ENCODE results near the gene ACOD1. TPM values are rescaled to one million over a fixed set of nuclear protein-coding genes. Genes with fewer than 3 reads are reported as not detected.
"Not testable (repeated sequence)": the region's sequence is repeated elsewhere in the genome, so short reads cannot be mapped to it uniquely, and the experiment has no call there.

The ACOD1 gene
- polyA plus RNA-seq, 12 donors: not detected

DNA sequence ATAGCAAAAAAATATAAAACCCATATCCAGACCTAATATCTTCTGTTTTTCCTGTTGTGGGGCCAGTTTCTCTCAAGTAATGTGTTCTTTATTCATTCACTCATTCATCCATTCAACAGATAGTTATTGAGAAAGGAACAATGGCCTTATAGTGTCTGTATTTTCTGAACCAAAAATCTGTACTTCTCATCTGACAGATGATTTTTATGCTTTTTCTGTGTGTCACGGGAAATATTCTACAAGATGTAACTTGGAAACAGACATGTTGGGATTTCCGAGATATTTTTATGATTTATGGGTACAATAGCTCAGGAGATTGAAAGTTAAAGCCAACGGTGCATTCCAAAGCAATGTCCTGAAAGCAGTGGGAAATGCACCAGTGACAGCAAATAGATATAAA is 5.7 kb downstream of the ACOD1 start:
- no peak for DNase-seq

DNA sequence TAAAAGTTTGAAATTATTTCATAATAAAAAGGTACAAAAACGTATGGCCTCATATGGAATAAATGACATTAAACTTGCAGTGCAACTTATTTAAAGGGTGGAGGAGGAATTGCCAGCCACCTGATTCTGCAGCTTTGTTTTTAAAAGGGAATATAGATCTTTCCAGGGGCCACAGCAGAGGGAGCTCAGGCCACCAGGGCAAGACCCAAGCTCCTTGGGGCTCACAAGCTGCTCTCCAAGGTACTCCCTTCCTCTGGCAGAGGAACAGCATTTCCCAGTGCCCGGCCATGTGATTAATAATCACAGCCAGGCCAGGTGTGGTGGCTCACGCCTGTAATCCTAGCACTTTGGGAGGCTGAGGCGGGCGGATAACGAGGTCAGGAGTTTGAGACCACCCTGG is 6.2 kb downstream of the ACOD1 start:
- no peak for DNase-seq

DNA sequence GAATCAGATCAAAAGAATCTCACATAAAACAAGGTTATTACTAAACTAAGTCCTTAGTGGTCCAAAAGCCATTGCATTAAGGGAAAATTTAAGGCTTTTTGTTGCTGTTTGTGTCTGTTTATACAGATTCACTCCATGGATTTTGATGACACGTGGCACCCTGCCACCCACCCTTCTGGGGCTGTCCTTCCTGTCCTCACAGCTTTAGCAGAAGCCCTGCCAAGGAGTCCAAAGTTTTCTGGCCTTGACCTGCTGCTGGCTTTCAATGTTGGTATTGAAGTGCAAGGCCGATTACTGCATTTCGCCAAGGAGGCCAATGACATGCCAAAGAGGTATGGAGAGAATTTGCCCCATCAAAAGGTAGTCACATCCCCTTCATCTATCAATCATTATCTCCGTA is 6.9 kb downstream of the ACOD1 start:
- no peak for DNase-seq

DNA sequence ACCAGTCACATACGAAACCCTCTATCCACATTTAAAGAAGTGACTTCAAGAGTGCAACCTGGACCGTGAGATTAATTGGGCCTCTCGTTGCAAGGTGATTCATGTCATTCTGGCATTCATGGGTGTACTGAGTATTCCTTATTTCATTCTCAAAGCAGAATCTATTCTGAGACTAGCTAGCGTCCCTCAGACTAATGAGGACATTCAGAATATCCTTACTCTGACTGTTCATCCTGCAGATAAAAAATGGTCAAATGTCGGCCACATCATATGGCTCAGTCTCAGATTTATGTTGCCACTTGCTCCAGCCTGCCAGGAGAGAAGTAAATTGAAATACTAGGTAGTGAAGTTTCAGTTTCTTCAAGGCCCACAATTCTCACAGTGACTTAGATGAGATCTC is 7.3 kb downstream of the ACOD1 start:
- no peak for DNase-seq

DNA sequence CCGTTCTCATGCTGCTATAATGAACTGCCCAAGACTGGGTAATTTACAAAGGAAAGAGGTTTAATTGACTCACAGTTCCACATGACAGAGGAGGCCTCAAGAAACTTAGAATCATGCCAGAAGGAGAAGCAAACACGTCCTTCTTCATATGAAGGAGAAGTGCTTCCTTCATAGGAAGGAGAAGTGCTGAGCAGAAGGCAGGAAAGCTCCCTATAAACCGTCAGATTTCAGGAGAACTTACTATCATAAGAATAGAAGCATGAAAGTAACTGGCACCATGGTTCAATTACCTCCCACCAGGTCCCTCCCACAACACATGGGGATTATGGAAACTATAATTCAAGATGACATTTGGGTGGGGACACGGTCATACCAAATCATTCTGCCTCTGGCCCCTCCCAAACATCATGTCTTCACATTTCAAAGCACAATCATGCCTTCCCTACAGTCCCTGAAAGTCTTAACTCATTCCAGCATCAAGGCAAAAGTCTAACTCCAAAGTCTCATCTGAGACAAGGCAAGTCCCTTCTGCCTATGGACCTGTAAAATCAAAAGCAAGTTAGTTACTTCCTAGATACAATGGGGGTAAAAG is 10.6 kb downstream of the ACOD1 start:
- DNase-seq: no peak

DNA sequence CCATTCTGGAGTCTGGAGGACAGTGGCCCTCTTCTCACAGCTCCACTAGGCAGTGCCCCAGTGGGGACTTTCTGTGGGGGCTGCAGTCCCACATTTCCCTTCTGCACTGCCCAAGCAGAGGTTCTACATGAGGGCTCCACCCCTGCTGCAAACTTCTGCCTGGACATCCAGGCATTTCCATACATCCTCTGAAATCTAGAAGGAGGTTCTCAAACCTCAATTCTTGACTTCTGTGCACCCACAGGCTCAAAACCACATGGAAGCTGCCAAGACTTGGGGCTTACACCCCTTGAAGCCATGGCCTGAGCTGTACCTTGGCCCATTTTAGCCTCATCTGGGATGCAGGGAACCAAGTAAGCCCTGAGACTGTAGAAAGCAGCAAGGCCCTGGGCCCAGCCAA is 11.4 kb downstream of the ACOD1 start:
- DNase-seq: not testable (repeated sequence)

DNA sequence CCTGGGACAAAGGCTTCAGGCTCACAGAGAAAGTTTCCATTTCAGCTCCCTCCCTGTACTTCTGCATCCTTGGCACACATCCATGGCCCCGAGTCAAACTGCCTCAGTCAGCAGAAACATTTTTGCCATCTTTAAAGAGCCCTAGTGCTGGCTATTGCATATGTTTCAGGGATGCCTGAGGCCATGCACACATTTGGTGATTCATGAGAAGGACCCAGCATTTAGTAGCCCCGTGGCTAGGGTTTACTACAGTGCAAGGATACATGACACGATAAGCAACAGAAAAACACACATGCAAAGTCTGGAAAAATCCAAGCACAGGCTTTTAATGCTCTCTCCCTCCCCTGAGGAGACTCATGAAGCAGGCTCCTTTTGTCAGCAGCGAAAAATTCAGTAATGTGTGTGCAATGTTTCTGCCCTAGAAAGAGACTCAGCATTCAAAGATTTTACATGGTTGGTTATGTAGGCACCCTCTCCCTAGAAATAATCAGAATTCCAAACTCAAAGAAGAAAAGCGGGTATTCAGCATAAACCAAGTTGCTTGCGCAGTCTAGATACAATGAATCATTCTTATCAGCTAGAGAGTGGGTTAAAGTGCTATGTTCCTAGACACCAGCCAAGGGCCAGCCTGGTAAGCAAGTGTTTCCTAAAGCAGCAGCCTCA is 17.6 kb downstream of the ACOD1 start:
- DNase-seq: peak; percentile 73

DNA sequence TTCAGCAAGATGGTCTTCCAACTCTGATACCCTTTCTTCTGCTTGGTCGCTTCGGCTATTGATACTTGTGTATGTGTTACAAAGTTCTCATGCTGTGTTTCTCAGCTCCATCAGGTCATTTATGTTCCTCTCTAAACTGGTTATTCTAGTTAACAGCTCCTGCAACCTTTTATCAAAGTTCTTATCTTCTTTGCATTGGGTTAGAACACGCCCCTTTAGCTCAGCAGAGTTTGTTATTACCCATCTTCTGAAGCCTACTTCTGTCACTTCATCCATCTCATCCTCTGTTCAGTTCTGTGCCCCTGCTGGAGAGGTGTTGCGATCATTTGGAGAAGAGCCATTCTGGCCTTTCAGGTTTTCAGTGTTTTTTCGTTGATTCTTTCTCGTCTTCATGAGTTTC is 18.7 kb downstream of the ACOD1 start:
- DNase-seq: no peak

DNA sequence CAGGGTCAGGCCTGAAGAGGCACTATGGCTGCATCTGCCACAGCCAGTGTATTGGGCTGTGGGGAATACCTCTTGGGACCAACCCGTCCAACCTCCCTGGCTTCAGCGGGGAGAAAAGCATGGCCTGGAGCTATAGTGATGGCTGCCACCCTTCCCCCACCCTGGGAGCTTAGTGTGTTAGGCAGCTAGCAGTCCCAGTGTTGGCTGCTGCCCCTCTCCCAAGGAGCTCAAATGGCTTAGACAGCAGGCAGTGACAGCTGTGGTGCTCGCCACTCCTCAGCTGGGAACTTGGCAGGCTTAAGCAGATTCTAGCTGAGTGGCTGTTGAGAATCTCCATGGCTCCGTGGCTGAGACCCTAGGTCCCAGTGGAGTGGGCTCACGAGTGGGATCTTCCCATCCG is 19.7 kb downstream of the ACOD1 start:
- DNase-seq: no peak

DNA sequence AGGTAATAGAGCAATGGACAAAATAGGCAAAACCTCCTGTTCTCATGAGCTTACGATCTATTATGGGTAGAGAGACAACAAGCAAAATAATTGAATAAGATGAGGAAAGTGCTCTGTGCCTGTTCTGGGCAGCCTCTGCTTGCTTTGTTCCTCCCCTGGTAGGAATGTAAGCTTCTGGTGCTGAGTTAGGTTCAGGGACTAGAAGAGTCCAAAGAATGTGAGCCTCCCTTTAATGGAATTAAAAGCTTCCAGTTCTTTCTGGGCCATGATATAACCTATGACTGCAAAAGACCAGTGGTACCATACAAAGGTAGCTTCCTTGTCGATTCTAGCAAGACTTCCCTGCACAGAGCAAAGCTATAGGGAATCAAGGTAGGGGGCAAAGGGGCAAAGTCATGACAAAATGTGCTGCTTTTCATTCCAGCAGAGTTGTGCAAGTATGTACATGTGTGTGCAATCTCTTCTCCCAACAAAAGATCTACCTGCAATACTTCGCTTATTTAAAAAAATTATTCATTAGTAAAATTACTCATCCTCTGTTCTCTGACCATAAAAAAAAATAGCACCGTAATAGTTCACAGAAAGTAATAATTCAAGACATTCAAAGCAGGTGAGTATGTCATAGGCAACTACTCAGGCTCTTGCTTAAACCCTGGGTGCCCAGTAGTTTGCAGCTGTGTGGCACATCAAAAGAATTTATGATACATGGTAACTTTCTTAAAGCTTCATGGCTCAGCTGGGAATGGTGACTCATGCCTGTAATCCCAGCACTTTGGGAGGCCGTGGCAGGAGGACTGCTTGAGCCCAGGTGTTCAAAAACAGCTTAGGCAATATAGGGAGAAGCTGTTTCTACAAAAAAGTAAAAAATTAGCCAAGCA is 21.4 kb downstream of the ACOD1 start:
- DNase-seq: no peak

DNA sequence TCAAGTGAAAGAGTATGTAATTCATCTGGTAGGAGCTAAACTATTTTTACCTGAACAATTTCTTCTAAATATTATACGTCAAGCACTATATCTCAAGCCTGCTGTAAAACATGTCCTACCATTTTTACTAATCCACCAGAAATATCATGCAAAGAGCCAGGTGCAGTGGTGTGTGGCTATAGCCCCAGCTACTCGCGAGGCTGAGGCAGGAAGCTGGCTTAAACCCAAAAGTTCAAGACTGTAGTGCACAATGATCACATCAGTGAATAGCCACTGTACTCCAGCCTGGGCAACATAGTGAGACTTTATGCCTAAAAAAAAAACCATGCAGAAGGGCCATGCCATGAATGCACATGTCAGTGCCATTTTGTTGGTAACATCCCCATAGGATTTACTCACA is 22.9 kb downstream of the ACOD1 start:
- DNase-seq: no peak

DNA sequence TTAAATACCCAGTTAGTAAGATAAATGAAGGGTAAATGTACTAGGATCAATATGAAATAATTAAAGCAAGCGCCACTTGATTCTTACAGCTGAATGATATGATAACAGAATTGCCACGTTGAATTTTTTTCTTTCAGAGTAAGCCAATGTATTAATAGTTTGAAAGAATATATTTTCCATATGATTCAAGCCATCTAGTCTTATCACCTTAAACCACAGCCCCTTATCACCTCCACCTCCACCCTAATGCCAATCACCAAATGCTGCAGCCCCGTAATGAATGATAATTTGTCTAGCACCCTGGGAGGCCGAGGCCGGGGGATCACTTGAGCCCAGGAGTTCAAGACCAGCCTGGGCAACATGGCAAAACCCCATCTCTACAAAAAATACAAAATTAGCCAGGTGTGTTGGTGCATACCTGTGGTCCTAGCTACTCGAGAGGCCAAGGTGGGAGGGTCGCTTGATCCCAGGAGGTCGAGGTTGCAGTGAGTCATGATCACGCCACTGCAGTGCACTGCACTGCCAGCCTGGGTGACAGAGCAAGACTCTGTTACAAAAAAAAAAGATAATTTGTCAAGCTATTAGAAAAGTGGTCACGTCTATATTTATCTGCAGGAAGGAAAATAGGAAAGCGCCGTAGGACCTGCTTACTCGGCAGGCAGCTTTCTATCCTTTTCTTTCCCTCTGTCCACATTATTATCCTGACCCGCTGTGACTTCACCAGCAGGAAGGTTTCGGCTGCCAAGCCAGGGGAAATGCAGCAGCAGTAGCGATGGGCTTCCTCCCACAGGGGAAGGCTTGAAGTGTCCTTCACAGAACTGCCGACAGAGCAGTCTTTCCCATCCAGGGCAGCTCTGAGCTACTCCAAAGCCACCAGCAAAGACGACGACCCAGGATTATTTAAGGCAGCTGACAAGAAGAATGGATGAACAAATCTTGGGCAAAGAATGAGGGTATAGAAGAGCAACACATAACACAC is 23.8 kb downstream of the ACOD1 start:
- DNase-seq: no peak

DNA sequence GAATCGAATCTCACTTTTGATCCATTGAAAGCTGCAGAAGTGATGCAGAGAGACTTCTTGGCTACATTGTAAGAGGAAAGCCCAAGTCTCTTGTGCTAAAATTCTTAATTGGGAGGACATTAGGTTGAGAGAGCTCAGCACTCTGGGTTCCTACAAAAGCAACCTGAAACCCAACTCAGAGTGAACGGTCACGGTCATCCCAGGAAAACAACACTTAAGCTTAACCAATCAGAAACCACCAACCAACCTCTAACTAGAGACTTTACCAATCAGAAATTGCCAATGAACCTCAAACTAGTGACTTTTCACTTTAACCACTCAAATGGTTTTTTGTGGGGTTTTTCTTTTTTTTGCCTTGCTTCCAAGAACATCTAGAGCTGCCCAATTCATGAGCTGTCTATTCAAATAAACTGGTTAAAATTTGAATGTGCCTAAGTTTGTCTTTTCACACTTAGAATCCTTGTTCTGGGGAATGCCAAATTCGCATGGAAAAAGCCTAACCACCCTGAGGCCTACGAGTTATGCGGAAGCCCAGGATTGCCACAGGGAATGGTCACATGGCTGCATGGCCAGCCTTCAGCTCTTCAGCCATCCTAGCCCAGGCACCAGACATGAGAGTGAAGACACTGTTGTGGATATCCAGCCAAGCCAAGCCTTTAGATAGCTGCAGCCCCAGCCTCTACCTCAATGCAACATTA is 25.8 kb downstream of the ACOD1 start:
- DNase-seq: no peak

DNA sequence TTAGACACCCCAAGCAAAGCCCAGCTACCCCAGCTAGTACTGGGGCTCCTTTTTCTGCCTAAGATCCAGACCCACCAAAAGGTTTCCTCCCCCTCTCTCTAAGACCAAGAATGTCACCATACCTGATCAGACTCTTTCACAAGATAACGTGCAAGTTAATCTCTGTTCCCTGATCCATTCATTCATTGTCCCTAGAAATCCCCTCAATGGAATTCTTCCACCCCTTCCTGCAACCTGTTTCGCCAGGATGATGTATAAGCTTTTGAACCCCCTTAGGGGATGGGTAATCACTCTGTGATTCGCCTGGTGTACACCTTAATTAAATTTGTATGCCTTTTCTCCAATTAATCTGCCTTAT is 26.3 kb downstream of the ACOD1 start:
- no peak for DNase-seq

DNA sequence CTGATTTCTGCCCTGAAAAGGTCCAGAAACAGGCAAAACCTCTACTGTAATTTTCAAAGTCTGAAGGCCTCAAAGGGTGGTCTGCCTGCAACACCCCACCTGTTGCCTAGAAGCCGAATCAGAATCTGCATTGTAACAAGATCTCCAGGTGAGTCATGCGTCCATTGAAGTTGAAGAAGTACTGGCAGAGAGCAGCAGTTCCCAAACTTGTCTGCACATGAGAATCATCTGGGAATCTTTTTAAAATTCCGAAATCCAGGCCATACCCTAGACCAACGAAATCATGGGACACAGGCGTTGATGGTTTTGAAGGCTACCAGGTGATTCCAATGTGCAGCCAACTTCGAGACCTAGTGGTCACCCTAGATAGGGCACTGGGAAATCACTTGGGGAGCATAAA is 27.6 kb downstream of the ACOD1 start:
- DNase-seq: no peak

DNA sequence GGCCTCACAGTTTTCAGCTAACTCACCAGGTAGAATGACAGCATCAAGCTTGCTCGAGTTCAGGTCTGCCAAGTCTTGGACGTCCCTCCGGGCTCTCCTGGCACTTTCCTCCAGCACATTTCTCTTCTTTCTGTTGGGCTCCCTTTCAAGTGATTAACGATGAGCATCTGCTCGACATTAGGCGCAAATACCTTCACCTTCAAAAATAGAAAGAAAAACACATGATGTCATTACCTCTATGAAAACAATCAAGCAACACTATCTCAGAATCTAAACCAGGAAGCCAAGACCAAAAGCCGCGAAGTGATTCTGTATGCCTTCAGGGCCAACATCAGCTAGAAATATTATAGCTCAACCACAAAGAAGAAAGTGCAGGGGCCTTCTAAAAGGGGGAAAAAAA is 28.2 kb downstream of the ACOD1 start:
- no peak for DNase-seq

DNA sequence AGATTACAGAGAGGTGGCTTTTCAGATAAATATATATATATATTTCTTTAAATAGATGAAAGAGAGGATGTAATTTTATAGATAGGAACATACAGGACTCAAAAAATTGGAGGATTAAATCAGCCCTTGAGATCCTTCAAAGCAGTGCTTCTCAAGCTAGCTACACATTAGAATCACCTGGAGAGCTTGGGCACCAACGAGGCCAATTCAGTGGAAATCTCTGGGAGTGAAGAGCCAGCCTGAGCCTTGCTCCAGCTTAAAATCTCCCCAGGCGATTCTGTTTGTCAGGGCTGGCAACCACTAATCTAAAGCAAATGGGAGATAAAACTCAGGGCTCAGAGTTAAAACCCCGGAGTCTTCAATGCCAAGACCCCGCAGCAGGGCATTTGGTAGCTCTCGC is 28.6 kb downstream of the ACOD1 start:
- no peak for DNase-seq

DNA sequence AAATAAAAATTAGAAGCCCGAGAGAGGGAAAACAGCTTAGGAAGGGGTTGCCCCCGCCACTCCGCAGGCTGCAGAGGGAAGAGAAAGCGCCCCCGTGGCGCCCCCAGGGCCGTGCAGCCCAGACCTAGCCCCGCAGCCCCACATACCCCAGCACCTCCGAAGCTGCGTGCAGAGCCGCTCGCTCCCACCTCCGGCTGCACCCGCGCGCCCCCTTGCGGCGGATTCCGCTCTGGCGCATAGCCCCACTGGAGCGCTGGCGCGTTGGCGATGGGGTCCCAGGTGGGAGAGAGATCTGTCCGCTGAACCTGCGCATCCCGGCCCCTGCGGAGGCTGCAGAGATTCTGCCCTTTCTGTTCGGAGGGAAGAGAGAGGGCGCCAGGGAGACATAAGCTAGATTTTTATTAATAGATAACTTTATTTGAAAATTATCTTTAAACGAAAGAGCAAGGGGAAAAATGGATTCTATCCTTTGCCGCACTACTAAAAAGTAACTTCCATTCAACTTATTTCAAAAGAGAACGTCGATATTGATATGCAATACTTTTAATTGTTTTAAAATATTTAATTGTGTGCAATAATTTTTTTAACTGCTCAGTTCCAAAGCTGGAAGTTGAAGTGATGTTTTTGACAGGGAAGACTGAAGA is 31.9 kb downstream of the ACOD1 start:
- peak; percentile 85 for DNase-seq

DNA sequence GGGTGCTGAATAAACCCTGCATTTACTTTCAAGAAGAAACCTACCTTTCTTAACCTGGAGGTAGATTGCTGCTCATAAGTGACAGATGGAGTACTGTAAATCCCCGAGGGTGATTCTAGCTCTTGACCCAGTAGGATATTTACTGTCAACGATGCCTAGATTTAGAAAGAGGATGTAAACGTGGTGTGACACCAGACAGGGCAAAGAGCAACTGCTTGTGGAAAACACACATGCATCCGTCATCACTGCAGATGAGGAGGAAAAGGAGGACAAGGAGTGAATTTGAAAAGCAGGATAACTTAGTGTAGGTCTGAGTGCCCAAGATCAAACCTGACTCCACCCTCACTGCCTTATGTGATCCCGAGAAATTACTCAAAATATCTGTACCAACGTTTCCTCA is 33.8 kb downstream of the ACOD1 start:
- no peak for DNase-seq

DNA sequence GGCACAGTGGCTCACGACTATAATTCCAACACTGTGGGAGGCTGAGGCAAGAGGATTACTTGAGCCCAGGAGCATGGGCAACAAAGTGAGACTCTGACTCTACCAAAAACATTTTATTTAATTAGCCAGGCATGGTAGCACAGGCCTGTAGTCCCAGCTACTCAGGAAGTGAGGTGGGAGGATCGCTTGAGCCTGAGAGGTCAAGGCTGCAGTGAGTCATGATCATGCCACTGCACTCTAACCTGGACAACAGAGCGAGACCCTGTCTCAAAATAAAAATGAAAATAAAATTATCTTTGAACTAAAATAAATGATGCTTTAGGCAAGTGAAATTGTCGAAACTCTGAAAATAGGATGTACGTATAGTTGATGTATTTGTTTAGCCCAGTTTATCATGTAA is 35.4 kb downstream of the ACOD1 start:
- DNase-seq: no peak

DNA sequence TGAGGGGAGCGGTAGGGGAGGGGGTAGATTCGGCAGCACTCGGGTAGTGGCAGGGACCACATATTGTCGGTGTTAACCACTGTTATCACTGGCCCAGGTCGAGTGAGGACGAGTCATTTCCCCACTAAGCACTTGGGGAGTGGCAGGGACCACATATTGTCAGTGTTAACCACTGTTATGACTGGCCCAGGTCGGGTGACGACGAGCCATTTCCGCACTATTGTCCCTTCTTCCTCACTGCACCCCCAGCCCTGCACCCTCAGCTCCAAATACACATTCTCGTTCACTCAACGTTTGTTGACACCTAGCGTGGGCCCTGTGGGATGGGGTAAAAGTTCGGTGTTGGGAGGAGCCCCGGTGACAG is 43.1 kb downstream of the ACOD1 start:
- no peak for DNase-seq
